A673 (cell line): ENCODE measurements around the gene HRH2.

Experiments used
- EZH2 ChIP-seq: fragments of 200-600 bp; sonication (generic); IDR thresholded peaks from 2 replicates; pipeline ENCODE4 v1.6.1; 2017; ENCODE audit warnings: borderline replicate concordance, low read depth, mild to moderate bottlenecking, mixed read lengths, antibody characterized with exemption, low read length; ENCODE audit not compliant: poor library complexity, severe bottlenecking
- TF ChIP-seq, protein P1 (sequence below): fragments of 300-800, 200-600 bp; sonication (generic); conservative IDR thresholded peaks from 2 replicates; pipeline ENCODE4 v1.5.1; 2017; ENCODE audit warnings: low read depth, mild to moderate bottlenecking, antibody characterized with exemption, low read length, moderate library complexity, mixed read lengths

DNA sequence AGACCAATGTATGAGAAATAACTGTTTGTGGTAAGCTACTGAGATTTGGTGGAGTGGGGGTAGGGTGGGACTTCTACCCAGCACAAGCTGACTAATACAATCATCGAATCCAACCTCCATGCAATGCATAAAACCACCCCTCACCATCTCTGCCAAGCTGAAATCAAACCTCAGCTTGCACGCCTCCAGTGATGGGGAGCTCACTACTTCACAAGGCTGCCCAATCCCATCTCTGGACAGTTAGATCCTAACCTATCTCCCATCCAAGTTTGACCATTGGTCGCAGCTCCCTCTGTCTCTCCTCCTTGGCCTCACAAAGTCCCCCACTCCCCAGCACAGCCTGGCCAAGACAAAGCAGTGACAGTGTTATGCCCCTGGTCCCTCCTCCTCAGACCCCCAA lies 47.0 kb upstream of the HRH2 start:
- TF ChIP-seq, protein P1, sequence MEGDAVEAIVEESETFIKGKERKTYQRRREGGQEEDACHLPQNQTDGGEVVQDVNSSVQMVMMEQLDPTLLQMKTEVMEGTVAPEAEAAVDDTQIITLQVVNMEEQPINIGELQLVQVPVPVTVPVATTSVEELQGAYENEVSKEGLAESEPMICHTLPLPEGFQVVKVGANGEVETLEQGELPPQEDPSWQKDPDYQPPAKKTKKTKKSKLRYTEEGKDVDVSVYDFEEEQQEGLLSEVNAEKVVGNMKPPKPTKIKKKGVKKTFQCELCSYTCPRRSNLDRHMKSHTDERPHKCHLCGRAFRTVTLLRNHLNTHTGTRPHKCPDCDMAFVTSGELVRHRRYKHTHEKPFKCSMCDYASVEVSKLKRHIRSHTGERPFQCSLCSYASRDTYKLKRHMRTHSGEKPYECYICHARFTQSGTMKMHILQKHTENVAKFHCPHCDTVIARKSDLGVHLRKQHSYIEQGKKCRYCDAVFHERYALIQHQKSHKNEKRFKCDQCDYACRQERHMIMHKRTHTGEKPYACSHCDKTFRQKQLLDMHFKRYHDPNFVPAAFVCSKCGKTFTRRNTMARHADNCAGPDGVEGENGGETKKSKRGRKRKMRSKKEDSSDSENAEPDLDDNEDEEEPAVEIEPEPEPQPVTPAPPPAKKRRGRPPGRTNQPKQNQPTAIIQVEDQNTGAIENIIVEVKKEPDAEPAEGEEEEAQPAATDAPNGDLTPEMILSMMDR, result no peak
- no peak for TF ChIP-seq EZH2
